ENCODE measurements around the gene SVEP1. TPM values are rescaled to one million over a fixed set of nuclear protein-coding genes. Genes with fewer than 3 reads are reported as not detected.
A peak's percentile ranks its signal among the peaks of the same experiment; 100 is the strongest.

SVEP1 gene
- total RNA-seq, 2 experiments from 2014 or later: not detected

- H3K9me3 Mint-ChIP-seq: peaks cover 2% of the 10 kb centered on the region
- CTCF ChIA-PET: no interaction called here
These were observed 135.7 kb downstream of the SVEP1 start for GRCh38 chr9:110443866-110444220.

DNA sequence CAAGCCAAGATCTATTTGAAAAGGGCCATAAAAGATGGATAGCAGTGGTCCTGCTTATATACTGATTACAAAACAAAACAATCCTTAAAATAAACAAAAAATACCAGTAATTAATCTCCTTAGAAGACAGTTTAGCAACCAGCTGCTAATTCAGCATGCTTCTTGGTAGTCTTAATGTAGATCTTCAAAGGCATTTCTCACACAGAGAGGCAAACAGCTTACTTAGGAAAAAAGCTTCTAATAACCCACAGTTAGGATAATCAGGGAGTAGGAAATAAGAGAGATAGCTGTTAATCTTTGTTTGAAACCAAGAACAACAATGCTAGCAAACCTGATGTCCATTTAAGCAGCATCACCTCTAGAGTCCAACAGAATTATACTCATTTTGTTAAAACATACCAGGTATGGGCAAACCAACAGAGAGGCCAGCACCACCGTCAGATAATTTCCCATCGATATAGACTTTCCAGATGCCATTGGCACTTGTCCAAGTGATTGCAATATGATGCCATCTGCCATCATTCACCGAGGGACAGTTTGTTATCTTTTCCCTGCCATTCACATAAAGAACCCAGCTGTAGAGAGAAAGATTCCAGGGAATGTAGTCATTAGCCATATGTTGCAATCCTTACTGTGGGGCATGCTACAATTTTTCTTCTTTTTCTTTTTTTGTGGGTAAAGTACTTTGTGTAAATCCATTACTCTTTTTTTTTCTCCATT lies 136.2 kb downstream of the SVEP1 start:
- Mint-ChIP-seq H3K4me1 (no peaks in the 10 kb centered on the region), H3K4me3 (no peak overlapping the region), H3K9me3 (peaks cover 2% of the 10 kb centered on the region), H3K27ac (no peak overlapping the region), H3K27me3 (no peaks in the 10 kb centered on the region), H3K36me3 (ENCODE audit: low read depth) (no peaks in the 10 kb centered on the region)
- POLR2A ChIA-PET: no interaction called here
- no peak for DNase-seq
- CTCF ChIA-PET: no interaction called here

More at GRCh38 chr9:110443866-110444220, 135.7 kb downstream of the SVEP1 start:
- Mint-ChIP-seq H3K36me3 (ENCODE audit: low read depth) (no peaks in the 10 kb centered on the region), H3K4me1 (no peaks in the 10 kb centered on the region), H3K27me3 (no peaks in the 10 kb centered on the region), H3K27ac (no peak overlapping the region), H3K4me3 (no peak overlapping the region)
- DNase-seq: no peak
- POLR2A ChIA-PET: no interaction called here

- ChIA-PET CTCF (no interaction called here), POLR2A (no interaction called here)
- no peak overlapping the region for H3K4me3 Mint-ChIP-seq
- H3K36me3 Mint-ChIP-seq (ENCODE audit: low read depth): no peaks in the 10 kb centered on the region
- no peak overlapping the region for H3K27ac Mint-ChIP-seq
- H3K9me3 Mint-ChIP-seq: no peaks in the 10 kb centered on the region
- DNase-seq: no peak
- no peaks in the 10 kb centered on the region for H3K4me1 Mint-ChIP-seq
- H3K27me3 Mint-ChIP-seq: no peaks in the 10 kb centered on the region
These were observed 138.7 kb downstream of the SVEP1 start for GRCh38 chr9:110440796-110441195.

DNA sequence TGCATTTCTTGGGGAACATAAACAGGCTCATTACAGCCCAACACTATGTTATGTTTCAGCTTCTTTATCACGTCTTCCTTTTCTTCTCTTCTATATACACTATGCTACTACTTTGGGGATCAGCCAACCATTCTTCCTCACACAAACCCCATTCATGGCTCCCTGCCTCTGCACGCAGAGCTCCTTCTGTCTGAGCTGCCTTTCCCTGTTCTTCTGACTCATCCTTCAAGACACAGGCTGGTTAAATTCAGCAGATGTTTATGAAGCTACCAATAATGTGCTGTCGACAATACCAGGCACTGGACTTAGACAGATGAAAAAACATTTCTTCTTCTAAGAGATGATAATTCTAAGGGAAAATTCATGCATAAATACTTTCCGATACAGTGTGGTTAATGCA lies 139.4 kb downstream of the SVEP1 start:
- Mint-ChIP-seq H3K9me3 (no peaks in the 10 kb centered on the region), H3K27ac (no peak overlapping the region), H3K4me3 (no peak overlapping the region), H3K27me3 (no peaks in the 10 kb centered on the region), H3K4me1 (no peaks in the 10 kb centered on the region), H3K36me3 (ENCODE audit: low read depth) (no peaks in the 10 kb centered on the region)
- POLR2A ChIA-PET: no interaction called here
- no peak for DNase-seq
- CTCF ChIA-PET: no interaction called here

DNA sequence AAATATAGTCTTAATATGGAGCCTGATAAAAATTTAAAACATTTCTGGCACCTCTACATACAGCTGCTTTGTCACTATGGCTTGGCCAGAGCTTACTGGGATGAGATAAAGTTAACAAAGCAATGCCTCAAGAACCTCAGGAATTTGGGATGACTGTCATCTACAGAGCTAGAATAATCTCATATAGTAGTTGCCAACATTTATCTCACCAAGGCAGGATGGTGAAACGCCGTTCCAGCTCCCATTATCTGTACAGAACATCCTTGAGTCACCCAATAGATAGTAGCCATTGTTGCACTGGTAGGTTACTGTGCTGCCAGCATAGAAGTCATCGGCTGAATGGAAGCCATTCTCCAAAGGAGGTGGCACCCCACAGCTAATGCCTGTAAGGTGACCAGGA lies 147.3 kb downstream of the SVEP1 start:
- Mint-ChIP-seq H3K27me3 (no peaks in the 10 kb centered on the region), H3K4me1 (no peaks in the 10 kb centered on the region), H3K36me3 (ENCODE audit: low read depth) (no peaks in the 10 kb centered on the region), H3K9me3 (no peaks in the 10 kb centered on the region), H3K27ac (no peak overlapping the region), H3K4me3 (no peak overlapping the region)
- ChIA-PET POLR2A (no interaction called here), CTCF (interaction anchor here (0.5 kb wide), 1 partner anchor 304 kb away, joined by 3 read pairs; no protein-coding TSS in a partner anchor)
- no peak for DNase-seq

GRCh38 chr9:110429453-110429852 lies 150.1 kb downstream of the SVEP1 start:
- H3K9me3 Mint-ChIP-seq: no peaks in the 10 kb centered on the region
- no peak overlapping the region for H3K27ac Mint-ChIP-seq

GRCh38 chr9:110427497-110428104 lies 151.9 kb downstream of the SVEP1 start:
- POLR2A ChIA-PET: no interaction called here
- Mint-ChIP-seq H3K4me1 (no peaks in the 10 kb centered on the region), H3K36me3 (ENCODE audit: low read depth) (no peaks in the 10 kb centered on the region), H3K4me3 (no peak overlapping the region), H3K27ac (no peak overlapping the region), H3K9me3 (no peaks in the 10 kb centered on the region), H3K27me3 (no peaks in the 10 kb centered on the region)
- CTCF ChIA-PET: no interaction called here
- DNase-seq: peak; percentile 31

More at GRCh38 chr9:110429453-110429852, 150.1 kb downstream of the SVEP1 start:
- Mint-ChIP-seq H3K4me3 (no peak overlapping the region), H3K36me3 (ENCODE audit: low read depth) (no peaks in the 10 kb centered on the region), H3K4me1 (no peaks in the 10 kb centered on the region), H3K27me3 (no peaks in the 10 kb centered on the region)
- ChIA-PET CTCF (no interaction called here), POLR2A (no interaction called here)
- DNase-seq: no peak

- Mint-ChIP-seq H3K27ac (no peak overlapping the region), H3K4me1 (no peaks in the 10 kb centered on the region), H3K27me3 (no peaks in the 10 kb centered on the region), H3K36me3 (ENCODE audit: low read depth) (no peaks in the 10 kb centered on the region), H3K9me3 (no peaks in the 10 kb centered on the region), H3K4me3 (no peak overlapping the region)
- ChIA-PET POLR2A (no interaction called here), CTCF (no interaction called here)
- no peak for DNase-seq
These were observed 153.4 kb downstream of the SVEP1 start for GRCh38 chr9:110426052-110426709.

DNA sequence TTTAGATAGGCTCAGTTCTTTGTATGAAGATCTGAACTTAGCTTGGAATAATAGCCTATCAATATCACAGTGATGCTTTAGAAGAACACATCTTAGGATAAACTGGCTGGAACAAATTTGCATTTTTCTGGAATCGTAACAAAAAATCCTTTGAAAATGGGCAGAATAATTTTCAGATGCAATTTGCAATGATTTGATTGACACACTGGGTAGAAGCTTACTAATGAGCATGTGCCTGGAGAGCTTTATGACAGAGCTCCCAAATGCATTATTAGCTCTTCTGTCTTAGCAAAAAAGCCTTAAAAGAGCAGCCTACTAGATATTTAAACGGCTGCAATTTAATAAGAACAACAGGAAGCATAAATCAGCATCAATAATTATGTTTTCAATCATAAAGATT lies 165.1 kb downstream of the SVEP1 start:
- CTCF ChIA-PET: no interaction called here
- peaks cover 2% of the 10 kb centered on the region for H3K27me3 Mint-ChIP-seq
- no peak overlapping the region for H3K4me3 Mint-ChIP-seq
- no peaks in the 10 kb centered on the region for H3K36me3 Mint-ChIP-seq (ENCODE audit: low read depth)
- no peaks in the 10 kb centered on the region for H3K4me1 Mint-ChIP-seq
- POLR2A ChIA-PET: no interaction called here
- no peak for DNase-seq
- no peak overlapping the region for H3K27ac Mint-ChIP-seq
- H3K9me3 Mint-ChIP-seq: peaks cover 2% of the 10 kb centered on the region

GRCh38 chr9:110410961-110411360 lies 168.6 kb downstream of the SVEP1 start:
- Mint-ChIP-seq H3K36me3 (ENCODE audit: low read depth) (no peaks in the 10 kb centered on the region), H3K4me3 (no peak overlapping the region), H3K27ac (no peak overlapping the region), H3K9me3 (no peaks in the 10 kb centered on the region), H3K4me1 (no peaks in the 10 kb centered on the region), H3K27me3 (peaks cover 4% of the 10 kb centered on the region)
- no peak for DNase-seq
- POLR2A ChIA-PET: no interaction called here
- CTCF ChIA-PET: no interaction called here

GRCh38 chr9:110408598-110408997 lies 170.9 kb downstream of the SVEP1 start:
- Mint-ChIP-seq H3K4me3 (no peak overlapping the region), H3K4me1 (no peaks in the 10 kb centered on the region), H3K27ac (no peak overlapping the region), H3K27me3 (peaks cover 4% of the 10 kb centered on the region), H3K36me3 (ENCODE audit: low read depth) (no peaks in the 10 kb centered on the region), H3K9me3 (no peaks in the 10 kb centered on the region)
- no peak for DNase-seq
- CTCF ChIA-PET: no interaction called here
- POLR2A ChIA-PET: no interaction called here

GRCh38 chr9:110405858-110406443 lies 173.6 kb downstream of the SVEP1 start:
- Mint-ChIP-seq H3K36me3 (ENCODE audit: low read depth) (no peaks in the 10 kb centered on the region), H3K27ac (no peak overlapping the region), H3K9me3 (no peaks in the 10 kb centered on the region), H3K4me3 (no peak overlapping the region), H3K27me3 (peaks cover 2% of the 10 kb centered on the region), H3K4me1 (no peaks in the 10 kb centered on the region)
- DNase-seq: no peak
- POLR2A ChIA-PET: no interaction called here
- CTCF ChIA-PET: no interaction called here

- no peak for DNase-seq
- ChIA-PET CTCF (no interaction called here), POLR2A (no interaction called here)
- no peaks in the 10 kb centered on the region for H3K9me3 Mint-ChIP-seq
- H3K36me3 Mint-ChIP-seq (ENCODE audit: low read depth): no peaks in the 10 kb centered on the region
- no peaks in the 10 kb centered on the region for H3K4me1 Mint-ChIP-seq
- H3K4me3 Mint-ChIP-seq: no peak overlapping the region
- H3K27me3 Mint-ChIP-seq: peaks cover 2% of the 10 kb centered on the region
- H3K27ac Mint-ChIP-seq: no peak overlapping the region
These were observed 175.1 kb downstream of the SVEP1 start for GRCh38 chr9:110404473-110404872.

Data from activated CD4-positive, alpha-beta T cell treated with anti-CD3 and anti-CD28 coated beads, Interleukin-2, amount 10 ng/mL, durations not matched to agents 7 days and 5 days (primary cell).